PC-3 (cell line): ENCODE measurements around the gene ZNF808.

ENCODE experiments used
- EZH2 ChIP-seq: fragments of 300-600 bp; sonication (generic); IDR thresholded peaks from one replicate; pipeline ENCODE4 v1.6.1; 2017; ENCODE audit warnings: antibody characterized with exemption, mild to moderate bottlenecking, low read length; ENCODE audit not compliant: unreplicated experiment
- EZH2phosphoT487 ChIP-seq: fragments of 300-600 bp; sonication (generic); IDR thresholded peaks from 2 replicates; pipeline ENCODE4 v1.6.1; 2018; ENCODE audit warnings: mild to moderate bottlenecking, antibody characterized with exemption, low read length, borderline replicate concordance
- TF ChIP-seq, protein P1 (sequence below): fragments of 300-600 bp; sonication (generic); conservative IDR thresholded peaks from 2 replicates; pipeline ENCODE4 v1.5.1; 2017; ENCODE audit warnings: antibody characterized with exemption, low read depth, mild to moderate bottlenecking, low read length

DNA sequence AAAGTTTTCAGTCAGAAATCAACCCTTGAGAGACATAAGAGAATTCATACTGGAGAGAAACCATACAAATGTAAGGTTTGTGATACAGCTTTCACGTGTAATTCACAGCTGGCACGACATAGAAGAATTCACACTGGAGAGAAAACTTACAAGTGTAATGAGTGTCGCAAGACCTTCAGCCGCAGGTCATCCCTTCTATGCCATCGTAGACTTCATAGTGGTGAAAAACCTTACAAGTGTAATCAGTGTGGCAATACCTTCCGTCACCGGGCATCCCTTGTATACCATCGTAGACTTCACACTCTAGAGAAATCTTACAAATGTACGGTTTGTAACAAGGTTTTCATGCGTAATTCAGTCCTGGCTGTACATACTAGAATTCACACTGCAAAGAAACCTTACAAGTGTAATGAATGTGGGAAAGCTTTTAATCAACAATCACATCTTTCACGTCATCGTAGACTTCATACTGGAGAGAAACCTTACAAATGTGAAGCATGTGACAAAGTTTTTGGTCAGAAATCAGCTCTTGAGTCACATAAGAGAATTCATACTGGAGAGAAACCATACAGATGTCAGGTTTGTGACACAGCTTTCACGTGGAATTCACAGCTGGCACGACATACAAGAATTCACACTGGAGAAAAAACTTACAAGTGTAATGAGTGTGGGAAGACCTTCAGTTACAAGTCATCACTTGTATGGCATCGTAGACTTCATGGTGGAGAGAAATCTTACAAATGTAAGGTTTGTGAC is 26.9 kb downstream of the ZNF808 start:
- TF ChIP-seq, protein P1, sequence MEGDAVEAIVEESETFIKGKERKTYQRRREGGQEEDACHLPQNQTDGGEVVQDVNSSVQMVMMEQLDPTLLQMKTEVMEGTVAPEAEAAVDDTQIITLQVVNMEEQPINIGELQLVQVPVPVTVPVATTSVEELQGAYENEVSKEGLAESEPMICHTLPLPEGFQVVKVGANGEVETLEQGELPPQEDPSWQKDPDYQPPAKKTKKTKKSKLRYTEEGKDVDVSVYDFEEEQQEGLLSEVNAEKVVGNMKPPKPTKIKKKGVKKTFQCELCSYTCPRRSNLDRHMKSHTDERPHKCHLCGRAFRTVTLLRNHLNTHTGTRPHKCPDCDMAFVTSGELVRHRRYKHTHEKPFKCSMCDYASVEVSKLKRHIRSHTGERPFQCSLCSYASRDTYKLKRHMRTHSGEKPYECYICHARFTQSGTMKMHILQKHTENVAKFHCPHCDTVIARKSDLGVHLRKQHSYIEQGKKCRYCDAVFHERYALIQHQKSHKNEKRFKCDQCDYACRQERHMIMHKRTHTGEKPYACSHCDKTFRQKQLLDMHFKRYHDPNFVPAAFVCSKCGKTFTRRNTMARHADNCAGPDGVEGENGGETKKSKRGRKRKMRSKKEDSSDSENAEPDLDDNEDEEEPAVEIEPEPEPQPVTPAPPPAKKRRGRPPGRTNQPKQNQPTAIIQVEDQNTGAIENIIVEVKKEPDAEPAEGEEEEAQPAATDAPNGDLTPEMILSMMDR, result no peak
- TF ChIP-seq EZH2phosphoT487 (no peak), EZH2 (no peak)
